HCT116 (cell line): ENCODE data around the gene AUTS2. TPM values are rescaled to one million over a fixed set of nuclear protein-coding genes. Genes with fewer than 3 reads are reported as not detected.

Experiments used
- ATAC-seq: fragments of 200-7000 bp; cut with Tn5 transposase; 2 replicates; pipeline ENCODE4 v1.9.1; 2020; ENCODE audit warnings: mild to moderate bottlenecking, moderate library complexity
- BruUV-seq: library from RNA; stranded (reverse); fragments of 400-500 nt; replicated peaks from 2 replicates; lab custom pipeline; 2021; lab: Mats Ljungman, UMichigan
- CTCF ChIA-PET: fragments of 300-600 bp; sonication (Branson Sonifier 250); formaldehyde crosslinking; loops from one replicate; lab custom pipeline; 2021; ENCODE audit warnings: antibody characterized with exemption; lab: Charles Lee
- POLR2A ChIA-PET: fragments of 300-600, 350-600 bp; sonication (Branson Sonifier 250); formaldehyde crosslinking; loops from one replicate; lab custom pipeline; 2021; ENCODE audit warnings: antibody characterized with exemption; lab: Charles Lee
- RAD21 ChIA-PET, 2 experiments: fragments of 300-600 bp; sonication (Branson Sonifier 250); formaldehyde crosslinking; loops; one replicate each; lab custom pipeline; 2023; ENCODE audit warnings: low total read pairs in 2 of 2; ENCODE audit not compliant: uncharacterized antibody in 2 of 2, unreplicated experiment in 2 of 2, low non-redundant PET in 1 of 2; lab: Charles Lee
- DNase-seq: peaks from one replicate; pipeline ENCODE4 v3.0.0-alpha.2; 2010; ENCODE audit warnings: low read depth, low spot score
- H2AFZ ChIP-seq: fragments of 200-600 bp; shearing (Covaris generic), sonication (generic); 2 replicates; pipeline ENCODE4 v1.6.1; 2017; ENCODE audit warnings: low read depth, mixed run types, mixed read lengths, antibody characterized with exemption, low read length; ENCODE audit not compliant: poor library complexity, severe bottlenecking
- H3K27ac ChIP-seq: 2 replicates; pipeline ENCODE4 v1.5.1; 2012; ENCODE audit warnings: low read depth, low read length
- H3K27me3 ChIP-seq: fragments of 200-600 bp; sonication (generic); 2 replicates; pipeline ENCODE4 v1.6.1; 2016; ENCODE audit warnings: mixed run types, low read length, mixed read lengths; ENCODE audit not compliant: insufficient read depth
- H3K36me3 ChIP-seq, 2 experiments: fragments of 200-500 bp in 1 of 2; fragments of 200-600 bp in 1 of 2; sonication (Bioruptor generic) in 1 of 2; sonication (generic) in 1 of 2; 2 replicates each; pipeline versions ENCODE4 v1.5.1 to v1.6.1; 2014 to 2016; ENCODE audit warnings: low read length in 2 of 2, inconsistent platforms in 1 of 2, mixed read lengths in 1 of 2, mixed run types in 1 of 2; ENCODE audit not compliant: insufficient read depth in 2 of 2, control insufficient read depth in 1 of 2
- H3K4me1 ChIP-seq, 2 experiments: fragments of 200-600 bp in 1 of 2; sonication (generic) in 1 of 2; 2 replicates each; pipeline versions ENCODE4 v1.5.1 to v1.6.1; 2012 to 2017; ENCODE audit warnings: low read length in 2 of 2, inconsistent platforms in 1 of 2, mild to moderate bottlenecking in 1 of 2, mixed read lengths in 1 of 2, mixed run types in 1 of 2, moderate library complexity in 1 of 2; ENCODE audit not compliant: insufficient read depth in 2 of 2, control insufficient read depth in 1 of 2
- H3K4me2 ChIP-seq: fragments of 200-600 bp; sonication (generic); 2 replicates; pipeline ENCODE4 v1.6.1; 2017; ENCODE audit warnings: mixed run types, low read length, mixed read lengths
- H3K4me3 ChIP-seq, 2 experiments: fragments of 200-600 bp in 1 of 2; sonication (generic) in 1 of 2; replicated peaks in 1 of 2; 2 replicates each; pipeline ENCODE4 v1.5.1; 2011 to 2016; ENCODE audit warnings: low read length in 2 of 2, control low read depth in 1 of 2, low read depth in 1 of 2, mild to moderate bottlenecking in 1 of 2, mixed read lengths in 1 of 2, mixed run types in 1 of 2
- H3K79me2 ChIP-seq: fragments of 200-600 bp; sonication (generic); 2 replicates; pipeline ENCODE4 v1.6.1; 2017; ENCODE audit warnings: mild to moderate bottlenecking, mixed run types, low read length, moderate library complexity, mixed read lengths; ENCODE audit not compliant: insufficient read depth
- H3K9ac ChIP-seq: fragments of 200-600 bp; sonication (generic); 2 replicates; pipeline ENCODE4 v1.6.1; 2016; ENCODE audit warnings: low read length, mixed read lengths
- H3K9me2 ChIP-seq: fragments of 200-600 bp; sonication (generic), shearing (Covaris generic); 2 replicates; pipeline ENCODE4 v1.6.1; 2017; ENCODE audit warnings: mixed run types, mild to moderate bottlenecking, moderate library complexity; ENCODE audit not compliant: insufficient read depth
- H3K9me3 ChIP-seq, 2 experiments: fragments of 200-500 bp in 1 of 2; fragments of 200-600 bp in 1 of 2; sonication (Bioruptor generic) in 1 of 2; sonication (generic) in 1 of 2; 2 replicates each; pipeline ENCODE4 v1.6.1; 2014 to 2017; ENCODE audit warnings: low read length in 2 of 2, mixed read lengths in 2 of 2, inconsistent platforms in 1 of 2, low read depth in 1 of 2, mild to moderate bottlenecking in 1 of 2, mixed run types in 1 of 2, moderate library complexity in 1 of 2; ENCODE audit not compliant: control insufficient read depth in 1 of 2, insufficient read depth in 1 of 2
- H4K20me1 ChIP-seq: fragments of 200-600 bp; sonication (generic), shearing (Covaris generic); 2 replicates; pipeline ENCODE4 v1.6.1; 2017; ENCODE audit warnings: mixed run types, mild to moderate bottlenecking, moderate library complexity; ENCODE audit not compliant: insufficient read depth
- ATF3 ChIP-seq: IDR thresholded peaks from 2 replicates; pipeline ENCODE4 v1.6.1; 2012
- CBX3 ChIP-seq: IDR thresholded peaks from 2 replicates; pipeline ENCODE4 v1.6.1; 2012; ENCODE audit warnings: low read depth
- CTCF ChIP-seq, 3 experiments: fragments of 200-600 bp in 1 of 3; sonication (generic) in 1 of 3; IDR thresholded peaks in 2 of 3; conservative IDR thresholded peaks in 1 of 3; 2 replicates each; pipeline ENCODE4 v1.5.1; 2012 to 2017; ENCODE audit warnings: low read depth in 2 of 3, low read length in 2 of 3, antibody characterized with exemption in 1 of 3, borderline replicate concordance in 1 of 3, control low read depth in 1 of 3, mild to moderate bottlenecking in 1 of 3, mixed read lengths in 1 of 3, mixed run types in 1 of 3, moderate library complexity in 1 of 3; ENCODE audit not compliant: insufficient read depth in 1 of 3
- EZH2 ChIP-seq: fragments of 200-600 bp; sonication (generic); IDR thresholded peaks from 2 replicates; pipeline ENCODE4 v1.6.1; 2017; ENCODE audit warnings: antibody characterized with exemption, mixed run types
- MAX ChIP-seq: IDR thresholded peaks from 2 replicates; pipeline ENCODE4 v1.6.1; 2012
- POLR2A ChIP-seq: IDR thresholded peaks from 2 replicates; pipeline ENCODE4 v1.7.0; 2011; ENCODE audit warnings: borderline replicate concordance; ENCODE audit not compliant: insufficient read depth, insufficient read length; ENCODE audit errors: extremely low read depth
- POLR2AphosphoS5 ChIP-seq: IDR thresholded peaks from 2 replicates; pipeline ENCODE4 v1.6.1; 2011; ENCODE audit warnings: mild to moderate bottlenecking, low read depth, low read length, moderate library complexity
- RAD21 ChIP-seq: IDR thresholded peaks from 2 replicates; pipeline ENCODE4 v1.6.1; 2012; ENCODE audit warnings: low read depth, mild to moderate bottlenecking
- SRF ChIP-seq: IDR thresholded peaks from 2 replicates; pipeline ENCODE4 v1.6.1; 2012; ENCODE audit warnings: low read depth
- TCF7L2 ChIP-seq: IDR thresholded peaks from 2 replicates; pipeline ENCODE4 v1.7.0; 2011; ENCODE audit warnings: borderline replicate concordance, inconsistent platforms; ENCODE audit not compliant: insufficient read depth, insufficient read length; ENCODE audit errors: extremely low read depth
- YY1 ChIP-seq: IDR thresholded peaks from 2 replicates; pipeline ENCODE4 v1.6.1; 2011; ENCODE audit warnings: low read length, low read depth, moderate library complexity, mild to moderate bottlenecking; ENCODE audit not compliant: insufficient replicate concordance; ENCODE audit errors: extremely low read depth
- ZNF274 ChIP-seq: fragments of 200-500 bp; sonication (Bioruptor generic); IDR thresholded peaks from 2 replicates; pipeline ENCODE4 v1.6.1; 2014; ENCODE audit warnings: mild to moderate bottlenecking, low read depth, low read length, inconsistent platforms
- intact Hi-C: fragments of 100-400 bp; cut with micrococcal nuclease; formaldehyde crosslinking; loops from 2 replicates; pipeline ENCODE4 v1.10.0; 2022
- total RNA-seq: library from RNA; stranded (reverse); gene quantifications from one replicate; pipeline ENCODE4 v1.2.1, GENCODE V29; 2021; ENCODE audit not compliant: unreplicated experiment

Gene AUTS2
- total RNA-seq, 1 experiment from 2014 or later = 0.93 TPM

- RAD21 ChIA-PET = no interaction called here
- TF ChIP-seq ZNF274 (no peak), EZH2 (no peak), ATF3 (no peak), POLR2A (no peak), CBX3 (no peak), TCF7L2 (no peak), YY1 (no peak), MAX (no peak), SRF (no peak), POLR2AphosphoS5 (no peak), RAD21 (no peak), CTCF (IDR thresholded peaks at IDR 0.05 in 2 of 3, conservative IDR thresholded peaks at IDR 0.05 in 1 of 3; ENCODE audit: borderline replicate concordance in 1 of 3, insufficient read depth in 1 of 3, low read depth in 2 of 3, low read length in 2 of 3) (no peak)
- CTCF ChIA-PET = no interaction called here
These were observed 435.0 kb downstream of the AUTS2 start for GRCh38 chr7:70033226-70033625.

More at GRCh38 chr7:70033226-70033625, 435.0 kb downstream of the AUTS2 start:
- no peaks in the 10 kb centered on the region for H3K9me2 ChIP-seq
- no peaks in the 10 kb centered on the region for H3K36me3 ChIP-seq
- no TSS peak for BruUV-seq
- no peaks in the 10 kb centered on the region for H4K20me1 ChIP-seq
- intact Hi-C loops = no loop called here
- no peaks in the 10 kb centered on the region for H3K79me2 ChIP-seq
- H3K9ac ChIP-seq = no peak overlapping the region
- H3K27me3 ChIP-seq = no peaks in the 10 kb centered on the region
- H3K4me3 ChIP-seq = no peak overlapping the region
- H2AFZ ChIP-seq = no peak overlapping the region
- no peak for ATAC-seq
- no peak overlapping the region for H3K27ac ChIP-seq
- H3K4me2 ChIP-seq = no peak overlapping the region
- POLR2A ChIA-PET = no interaction called here
- no peak for DNase-seq
- H3K4me1 ChIP-seq = no peaks in the 10 kb centered on the region
- peaks cover 11 to 27% of the 10 kb centered on the region in 2 experiments; a peak in 2 of 4 replicates for H3K9me3 ChIP-seq
